HUDEP-2 (cell line): ENCODE measurements around the gene NINJ1.
"Not testable (repeated sequence)": the region's sequence is repeated elsewhere in the genome, so short reads cannot be mapped to it uniquely, and the experiment has no call there.

Experiments
- DNase-seq, 76 experiments: peaks; one replicate each; lab custom pipeline; 2025; ENCODE audit not compliant: unreplicated experiment in 76 of 76; lab: John Stamatoyannopoulos, UW

Gene NINJ1

DNA sequence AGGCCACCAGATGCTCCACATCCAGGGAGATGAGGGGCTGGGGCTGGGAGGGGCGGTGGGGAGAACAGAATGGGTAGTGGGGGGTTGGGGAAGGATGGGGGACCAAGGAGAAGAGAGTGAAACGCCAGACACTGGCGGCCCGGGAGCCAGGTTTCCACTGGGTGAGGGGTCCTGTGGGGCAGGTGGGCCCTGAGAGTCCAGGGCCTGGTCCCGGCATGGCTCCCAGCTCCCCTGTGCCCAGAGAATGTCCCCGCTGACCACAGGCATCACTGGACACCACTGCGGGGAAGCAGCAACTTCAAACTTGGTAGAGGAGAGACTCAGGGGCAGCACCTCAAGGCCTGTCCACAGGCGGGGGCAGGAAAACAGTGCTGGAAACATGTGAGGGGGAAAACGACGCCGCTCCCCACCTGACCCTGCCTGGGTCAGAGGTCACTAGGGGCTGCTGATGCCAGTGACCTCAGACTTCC lies 13.2 kb downstream of the NINJ1 start:
- no peak for DNase-seq

GRCh38 chr9:93119953-93120845 lies 13.9 kb downstream of the NINJ1 start:
- DNase-seq, result peak in 72 of 76 experiments; percentile 12 to 92 (median 69)

DNA sequence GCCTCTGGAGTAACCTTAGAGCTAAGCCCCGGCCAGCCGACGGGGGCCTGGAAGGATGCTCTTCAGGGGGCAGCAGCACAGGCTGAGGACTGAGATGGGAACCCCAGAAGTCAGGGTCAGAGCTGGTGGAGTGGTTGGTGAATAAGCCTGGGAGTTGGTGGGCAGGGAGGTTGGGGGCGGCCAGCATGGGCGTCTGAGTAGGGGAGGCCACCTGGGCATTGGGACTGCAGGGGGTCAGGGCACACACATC lies 14.4 kb downstream of the NINJ1 start:
- no peak for DNase-seq

- no peak for DNase-seq
Measured at GRCh38 chr9:93118863-93119702, 15.0 kb downstream of the NINJ1 start.

DNA sequence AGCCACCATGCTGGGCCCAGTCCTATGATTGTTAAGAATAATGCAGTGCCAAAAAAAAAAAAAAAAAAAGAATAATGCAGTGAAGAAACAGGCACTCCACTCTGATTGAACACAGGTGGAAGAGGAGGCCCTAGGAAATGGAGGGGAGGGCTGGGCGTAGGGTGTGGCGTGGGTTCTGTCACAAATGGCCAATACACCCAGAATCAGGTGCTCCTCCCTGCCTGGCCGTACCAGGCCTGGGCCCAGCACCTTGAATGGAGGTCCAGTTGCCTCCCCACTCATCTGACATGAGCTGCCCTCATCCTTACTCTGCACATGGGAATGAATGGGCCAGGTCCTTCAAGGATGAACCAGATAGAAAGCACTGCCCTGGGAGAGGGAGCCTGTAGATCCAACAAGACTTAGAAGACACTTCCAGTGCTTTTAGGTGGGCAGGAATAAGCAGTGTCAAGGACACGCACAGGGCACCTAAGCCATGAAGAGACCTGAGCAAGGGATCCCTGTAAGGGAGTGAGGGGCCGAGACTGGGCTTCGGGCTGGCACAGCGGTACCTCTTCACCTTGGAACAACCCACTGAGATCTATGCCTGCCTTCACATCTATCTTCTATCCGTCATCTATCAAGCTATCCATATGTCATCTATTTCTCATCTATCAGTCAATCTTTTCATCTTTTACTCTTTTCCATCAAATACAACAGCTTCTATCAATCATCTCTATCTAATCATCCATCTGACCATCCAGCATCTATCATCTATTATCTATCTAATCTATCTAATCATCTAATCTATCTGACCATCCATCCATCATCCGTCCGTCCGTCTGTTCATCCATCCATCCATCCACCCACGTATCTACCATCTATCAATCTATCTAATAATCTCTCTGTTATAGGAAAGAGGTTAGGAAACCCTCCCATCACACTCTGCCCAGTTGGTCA lies 15.9 kb downstream of the NINJ1 start:
- DNase-seq, result no peak

- not testable (repeated sequence) for DNase-seq
Measured at GRCh38 chr9:93117521-93117920, 16.5 kb downstream of the NINJ1 start.

DNA sequence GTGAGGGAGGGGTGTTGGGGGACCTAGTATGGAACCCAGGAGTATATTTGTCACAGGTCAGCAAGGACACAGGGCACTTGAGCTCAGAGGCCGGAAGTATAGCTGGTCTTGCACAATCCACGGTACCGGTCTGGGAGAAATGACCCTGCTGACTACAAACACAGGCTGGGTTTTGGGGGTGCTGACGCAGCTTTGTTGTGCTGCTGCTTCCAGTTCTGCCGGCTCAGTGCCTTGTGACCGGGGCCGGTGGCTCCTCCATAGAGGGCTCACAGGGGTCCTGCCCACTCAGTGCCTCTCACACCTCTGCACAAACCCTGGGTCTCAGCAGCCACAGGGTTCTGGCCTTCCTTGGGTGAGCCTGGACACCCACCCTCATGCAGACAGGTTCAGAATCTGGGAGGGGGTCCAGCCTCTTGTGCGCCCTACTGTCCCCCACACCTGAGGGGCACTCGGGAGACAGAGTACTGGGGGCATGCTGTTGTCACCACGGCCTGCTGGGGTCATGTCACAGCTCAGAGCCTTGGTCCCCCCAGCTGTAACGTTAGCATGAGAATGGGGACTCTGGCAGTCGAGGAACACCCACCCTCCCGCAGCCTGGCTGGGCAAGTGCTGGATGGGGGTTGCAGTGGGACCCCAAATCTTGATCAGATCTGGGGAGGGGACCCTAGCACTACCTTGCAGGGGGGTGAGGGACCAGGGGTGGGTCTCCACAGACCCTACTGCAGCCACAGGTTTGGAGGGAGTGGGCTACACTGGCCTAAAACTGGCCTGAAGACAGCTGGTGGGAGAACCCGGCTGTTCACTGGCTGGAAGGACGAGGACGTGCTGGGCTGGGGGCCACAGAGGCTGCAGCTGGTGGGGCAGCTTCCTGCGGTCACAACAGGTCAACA lies 17.7 kb downstream of the NINJ1 start:
- no peak for DNase-seq

DNA sequence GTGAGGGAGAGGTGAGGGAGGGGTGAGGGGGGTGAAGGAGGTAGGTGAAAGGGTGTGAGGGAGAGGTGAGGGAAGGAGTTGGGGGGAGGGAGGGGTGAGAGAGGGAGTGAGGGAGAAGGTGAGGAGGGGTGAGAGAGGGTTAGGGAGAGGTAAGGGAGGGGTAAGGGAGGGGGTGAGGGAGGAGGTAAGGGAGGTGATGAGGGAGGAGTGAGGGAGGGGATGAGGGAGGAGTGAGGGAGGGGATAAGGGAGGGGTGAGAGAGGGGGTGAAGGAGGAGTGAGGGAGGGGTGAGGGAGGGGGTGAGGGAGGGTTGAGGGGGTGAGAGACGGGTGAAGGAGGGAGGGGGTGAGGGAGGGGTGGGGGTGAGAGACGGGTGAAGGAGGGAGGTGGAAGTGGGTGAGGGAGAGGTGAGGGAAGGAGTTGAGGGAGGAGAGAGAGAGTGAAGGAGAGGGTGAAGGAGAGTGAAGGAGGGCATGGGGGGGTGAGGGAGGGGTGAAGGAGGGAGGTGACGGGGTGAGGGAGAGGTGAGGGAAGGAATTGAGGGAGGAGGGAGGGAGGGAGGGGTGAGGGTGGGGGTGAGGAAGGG lies 18.5 kb downstream of the NINJ1 start:
- no peak for DNase-seq

GRCh38 chr9:93114984-93115335 lies 19.1 kb downstream of the NINJ1 start:
- DNase-seq, result no peak

- DNase-seq, result peak in 15 of 76 experiments; percentile 6 to 37 (median 20)
Measured at GRCh38 chr9:93114169-93114983, 19.7 kb downstream of the NINJ1 start.

DNA sequence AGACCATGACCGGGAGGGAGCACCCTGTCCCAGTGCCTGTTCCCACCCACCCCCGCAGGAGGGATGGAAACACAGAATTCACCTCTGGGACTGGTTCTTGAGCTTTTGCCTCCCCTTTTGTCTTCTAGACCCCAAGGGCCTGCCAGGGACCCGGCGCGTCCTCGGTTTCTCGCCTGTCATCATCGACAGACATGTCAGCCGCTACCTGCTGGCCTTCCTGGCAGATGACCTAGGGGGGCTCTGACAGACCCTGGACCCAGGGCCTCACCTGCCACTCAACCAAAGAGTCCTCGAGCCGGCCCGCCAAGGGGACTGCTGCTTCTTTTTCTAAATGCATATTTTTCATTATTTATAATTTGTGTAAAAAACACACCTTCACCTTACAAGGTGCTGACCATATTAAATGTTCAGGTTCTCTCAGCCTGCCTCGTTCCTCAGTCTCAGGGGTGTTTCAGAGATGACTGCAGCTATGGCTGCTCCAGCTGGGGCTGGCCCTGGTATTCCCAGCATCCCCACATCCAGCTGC lies 21.1 kb downstream of the NINJ1 start:
- no peak for DNase-seq

GRCh38 chr9:93112116-93112863 lies 21.8 kb downstream of the NINJ1 start:
- DNase-seq, result no peak

DNA sequence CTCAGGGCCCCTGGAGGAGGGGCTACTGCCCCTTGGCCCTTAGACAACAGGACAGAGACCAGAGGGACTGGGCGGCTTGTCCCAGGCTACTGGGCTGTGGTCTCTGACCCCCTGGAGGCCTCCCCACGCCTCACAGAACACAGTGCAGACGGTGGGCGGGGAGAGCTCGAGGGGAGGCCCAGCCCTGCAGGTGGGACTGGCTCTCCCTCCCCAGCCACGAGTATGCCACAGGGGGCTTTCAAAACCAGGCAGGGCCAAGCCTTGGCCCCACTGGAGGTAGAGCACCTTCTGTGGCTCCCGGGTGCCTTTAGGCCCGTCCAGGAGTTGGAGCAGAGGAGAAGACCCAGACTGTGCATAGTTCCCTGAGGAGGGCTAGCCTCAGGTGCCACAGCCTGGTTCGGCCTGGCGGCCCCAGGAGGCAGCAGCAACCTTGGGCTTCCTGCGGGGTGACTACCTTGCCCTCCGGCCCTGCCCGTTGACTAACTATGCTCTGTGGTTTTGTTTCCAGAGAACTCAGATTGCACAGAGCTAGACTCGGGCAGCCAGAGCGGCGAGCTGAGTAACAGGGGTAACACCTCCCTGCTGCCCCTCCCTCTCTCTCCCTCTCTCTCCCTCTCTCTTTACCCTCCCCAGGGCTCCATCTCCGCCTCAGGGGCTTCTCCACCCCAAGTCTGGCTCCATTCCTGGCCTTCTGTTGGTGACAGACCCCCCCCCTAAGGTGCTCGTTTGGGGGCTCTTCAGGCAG lies 22.5 kb downstream of the NINJ1 start:
- DNase-seq, result no peak

DNA sequence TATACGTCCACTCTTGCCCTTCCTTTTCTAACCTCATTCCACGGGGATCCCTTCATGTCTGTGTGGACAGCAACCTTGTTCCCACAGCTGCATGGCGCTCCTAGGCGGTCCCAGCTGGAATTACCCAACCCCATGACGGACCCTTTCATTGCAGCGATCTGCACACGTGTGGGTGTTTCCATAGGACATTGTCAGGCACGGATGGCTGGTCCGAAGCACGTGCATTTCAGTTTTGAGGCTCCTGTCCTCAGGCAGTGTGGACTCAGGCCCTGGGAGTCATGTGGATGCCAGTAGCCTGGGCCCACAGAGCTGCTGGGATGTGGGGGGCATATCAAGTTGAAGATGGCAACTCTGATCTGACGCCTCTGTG lies 23.1 kb downstream of the NINJ1 start:
- DNase-seq, result no peak

DNA sequence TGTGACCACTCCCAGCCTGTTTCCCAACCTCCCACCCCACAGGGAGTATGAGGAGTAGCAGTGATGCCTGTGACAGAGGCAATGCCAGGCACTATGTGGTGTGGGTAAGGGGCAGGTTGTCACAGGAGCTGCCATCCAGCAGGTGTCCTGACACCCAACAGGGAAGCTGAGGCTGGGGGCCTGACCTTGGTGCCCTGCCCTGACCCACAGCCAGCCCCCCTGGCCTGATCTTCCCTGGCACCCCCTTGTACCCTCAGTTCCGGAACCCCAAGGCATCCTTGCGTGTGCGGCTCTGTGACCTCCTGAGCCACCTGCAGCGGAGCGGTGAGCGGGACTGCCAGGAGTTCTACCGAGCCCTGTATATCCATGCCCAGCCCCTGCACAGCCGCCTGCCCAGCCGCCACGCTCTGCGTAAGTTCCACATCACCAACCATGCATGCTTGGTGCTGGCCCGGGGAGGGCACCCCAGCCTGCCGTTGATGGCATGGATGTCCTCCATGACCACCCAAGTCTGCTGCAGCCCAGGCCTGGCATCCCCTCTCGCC lies 23.7 kb downstream of the NINJ1 start:
- DNase-seq, result no peak

DNA sequence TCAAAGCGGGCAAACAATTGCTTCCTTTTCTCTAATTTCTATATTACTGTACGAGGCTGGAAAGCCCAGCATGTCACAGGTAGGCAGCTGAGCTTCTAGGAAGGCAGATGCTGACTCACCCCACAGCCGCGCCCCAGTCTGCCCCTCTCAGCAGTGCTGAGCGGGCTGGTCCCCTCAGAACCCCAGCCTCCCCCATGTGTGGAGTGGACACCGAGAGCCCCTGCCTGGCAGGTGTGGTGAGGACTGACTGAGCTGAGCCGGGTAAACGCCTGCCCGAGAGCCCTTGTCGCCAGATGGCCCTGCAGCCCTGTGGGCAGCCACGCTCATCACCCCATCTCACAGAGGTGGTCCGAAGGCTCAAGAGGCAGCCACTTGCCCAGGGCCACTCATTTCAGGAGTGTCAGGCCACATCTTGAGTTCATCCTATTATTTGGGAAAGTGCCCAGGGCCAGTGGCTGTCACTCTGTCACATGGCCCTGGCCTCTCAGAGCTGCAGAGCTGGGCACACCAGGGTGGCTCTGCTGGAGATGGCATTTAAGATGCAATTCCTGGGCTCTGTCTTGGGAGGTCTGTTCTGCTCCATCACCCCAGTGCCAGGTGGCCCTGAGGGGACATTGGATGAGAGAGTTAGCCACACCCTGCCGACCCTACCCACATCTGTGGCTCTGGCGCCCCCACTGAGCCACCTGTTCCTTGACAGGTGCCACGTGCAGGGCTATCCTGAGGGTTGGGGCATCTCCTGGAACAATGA lies 25.6 kb downstream of the NINJ1 start:
- no peak for DNase-seq
